Germinal center (tissue), 1 donor: ENCODE results near the gene ZXDC.

ENCODE experiments used
- DNase-seq: peaks from one replicate; pipeline ENCODE4 v3.0.0; 2012; ENCODE audit warnings: mixed read lengths, low spot score

The ZXDC gene

DNA sequence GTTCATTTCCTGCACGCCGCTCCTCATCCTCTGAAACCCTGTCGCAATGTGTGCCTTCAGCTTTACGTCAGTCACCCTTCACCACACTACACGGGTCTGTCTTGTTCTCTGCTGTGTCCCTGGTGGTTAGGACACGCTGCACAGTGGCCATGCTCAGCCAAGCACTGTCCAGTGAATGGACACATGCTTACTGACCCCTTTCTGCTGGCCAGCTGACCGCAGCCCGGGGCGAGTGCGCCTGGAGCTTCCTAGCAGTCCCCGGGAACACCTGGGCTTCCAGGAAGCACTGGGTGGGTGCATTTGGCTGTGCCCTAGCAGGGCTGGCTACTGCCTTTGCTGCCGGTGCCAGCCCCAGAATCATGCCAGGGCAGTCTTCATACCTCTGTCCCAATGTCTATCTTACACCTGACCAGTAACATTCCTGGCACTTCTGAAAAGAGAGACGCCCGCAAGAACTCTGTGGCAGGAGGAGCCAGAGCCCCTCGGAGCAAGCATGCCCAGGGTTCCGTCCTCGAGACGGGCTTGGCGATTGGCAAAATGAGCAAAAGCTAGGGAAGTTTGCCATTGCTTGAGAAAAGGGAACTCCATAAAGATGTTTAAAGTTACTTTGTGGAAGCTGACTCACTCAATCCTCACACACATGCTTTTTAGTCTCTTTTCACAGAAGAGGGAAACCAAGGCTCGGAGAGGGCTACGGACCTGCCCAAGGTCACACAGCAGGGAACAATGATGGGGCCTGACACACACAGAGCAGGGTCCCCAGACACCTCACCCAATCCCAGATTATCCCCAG is 15.7 kb upstream of the ZXDC start:
- no peak for DNase-seq

DNA sequence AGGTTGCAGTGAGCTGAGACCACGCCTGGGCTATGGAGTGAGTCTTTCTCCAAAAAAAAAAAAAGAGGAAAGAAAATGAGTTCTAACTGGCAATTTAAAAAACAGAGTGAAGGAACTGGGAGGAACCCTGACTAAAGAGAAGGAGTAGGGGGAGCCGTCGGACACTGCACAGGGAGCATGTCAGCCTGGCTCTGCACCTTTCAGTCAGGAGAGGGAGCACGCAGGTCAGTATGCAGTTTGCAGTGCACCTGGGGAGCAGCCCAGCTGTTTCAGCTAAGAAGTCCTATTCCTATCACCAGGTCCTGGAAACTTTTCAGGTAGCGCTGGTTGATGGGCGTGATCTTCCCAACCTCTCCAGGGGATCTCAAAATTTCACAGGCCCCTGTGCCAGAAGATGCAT is 14.9 kb upstream of the ZXDC start:
- no peak for DNase-seq

DNA sequence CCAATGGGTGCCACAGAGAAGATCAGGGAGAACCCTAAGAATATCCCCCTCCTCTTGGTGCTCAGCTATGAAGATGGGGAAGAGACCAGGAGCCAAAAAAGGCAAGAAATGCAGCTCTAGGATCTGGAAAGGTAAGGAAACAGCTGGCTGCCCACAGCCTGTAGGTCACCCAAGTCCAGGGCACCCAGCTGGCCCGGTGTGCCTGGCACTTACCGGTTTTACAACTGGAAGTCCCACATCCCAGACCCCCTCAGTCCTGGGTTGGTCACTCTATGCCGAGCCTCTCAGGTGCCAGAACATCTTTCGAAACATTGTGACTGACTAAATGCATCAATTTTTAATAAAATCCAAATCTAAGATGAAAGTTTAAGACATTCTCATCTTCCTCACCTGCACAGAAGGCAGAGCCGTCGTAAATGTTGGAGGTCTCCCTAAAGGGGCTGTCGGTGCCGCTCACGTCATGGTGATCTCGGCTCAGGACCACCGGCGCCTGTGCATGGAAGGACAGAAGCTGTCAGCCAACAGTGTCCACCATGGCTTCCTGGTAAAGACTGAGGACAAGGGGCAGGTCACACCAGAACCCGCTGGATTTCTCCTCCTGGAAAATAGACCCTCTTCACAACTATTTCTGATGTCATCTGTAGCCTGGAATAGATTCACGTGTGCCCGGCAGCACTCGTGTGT is 13.3 kb upstream of the ZXDC start:
- no peak for DNase-seq

DNA sequence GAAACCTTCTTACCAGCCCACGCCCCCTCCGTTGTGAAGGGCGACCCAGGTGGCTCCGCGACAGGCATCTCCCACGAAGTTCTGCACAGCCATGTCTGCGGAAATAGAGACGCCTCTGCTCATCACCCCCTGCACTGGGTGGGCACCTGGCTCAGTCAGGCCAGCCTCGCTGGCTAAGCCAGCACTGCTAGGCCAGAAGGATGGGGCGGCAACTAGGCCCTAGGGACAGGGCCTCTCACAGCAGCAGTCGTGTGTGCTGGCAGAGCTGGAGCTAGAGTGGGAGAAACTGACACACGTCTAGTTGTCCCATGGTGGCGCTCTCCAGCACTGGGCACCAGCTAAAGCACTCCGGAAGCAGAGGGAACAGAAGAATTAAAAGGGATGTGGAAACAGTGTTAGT is 12.5 kb upstream of the ZXDC start:
- no peak for DNase-seq

DNA sequence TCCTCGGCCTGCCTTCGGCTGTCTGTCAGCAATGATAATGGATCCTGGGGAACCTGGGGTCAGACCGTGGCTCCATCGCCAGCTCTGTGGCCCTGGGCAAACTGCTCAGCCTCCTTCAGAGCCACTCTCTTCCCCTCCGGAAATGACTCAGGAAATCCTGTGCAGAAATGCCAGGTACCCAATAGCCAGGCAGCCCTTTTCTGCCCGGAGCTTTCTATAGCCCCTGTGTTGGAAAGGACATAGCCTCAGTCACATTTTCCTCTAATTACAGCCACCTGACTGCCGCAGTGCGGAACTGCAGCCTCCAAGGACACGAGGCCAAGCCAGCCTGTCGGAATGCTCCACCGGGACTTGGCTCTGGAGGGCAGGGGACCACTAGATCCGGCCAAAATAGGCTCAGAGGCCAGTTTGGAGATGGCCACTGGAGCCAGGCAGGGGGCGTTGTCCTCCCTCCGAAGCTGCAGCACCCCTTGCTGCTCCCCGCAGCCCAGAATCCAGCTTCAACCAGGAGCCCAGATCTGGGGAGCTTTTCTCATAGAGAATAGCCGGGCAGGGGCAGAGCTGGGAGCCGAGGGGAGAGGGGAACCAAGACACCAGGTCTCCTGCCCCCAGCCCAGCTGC is 11.6 kb upstream of the ZXDC start:
- DNase-seq, result no peak

DNA sequence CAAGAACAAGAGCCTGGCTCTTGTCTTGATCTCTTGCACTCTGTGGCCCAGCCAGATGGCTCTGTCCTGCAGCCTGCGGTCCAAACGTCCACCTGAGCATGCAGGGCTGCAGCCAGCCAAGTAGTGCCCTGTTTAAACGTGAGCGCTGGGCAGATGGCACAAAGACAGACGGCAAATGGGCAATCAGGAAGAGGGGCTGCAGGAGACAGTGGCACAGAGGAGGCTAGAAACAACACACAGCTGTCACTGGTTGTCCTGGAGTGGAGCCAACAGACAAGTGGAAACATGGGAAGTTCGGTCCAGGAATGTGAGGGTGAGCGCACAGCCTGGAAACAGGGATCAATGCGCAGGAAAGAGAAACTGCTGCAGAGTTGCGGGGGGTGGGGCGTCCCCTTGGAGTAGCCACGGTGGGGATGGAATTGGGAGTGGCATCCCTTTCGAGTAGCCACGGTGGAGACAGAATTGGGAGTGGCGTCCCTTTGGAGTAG is 10.7 kb upstream of the ZXDC start:
- no peak for DNase-seq

DNA sequence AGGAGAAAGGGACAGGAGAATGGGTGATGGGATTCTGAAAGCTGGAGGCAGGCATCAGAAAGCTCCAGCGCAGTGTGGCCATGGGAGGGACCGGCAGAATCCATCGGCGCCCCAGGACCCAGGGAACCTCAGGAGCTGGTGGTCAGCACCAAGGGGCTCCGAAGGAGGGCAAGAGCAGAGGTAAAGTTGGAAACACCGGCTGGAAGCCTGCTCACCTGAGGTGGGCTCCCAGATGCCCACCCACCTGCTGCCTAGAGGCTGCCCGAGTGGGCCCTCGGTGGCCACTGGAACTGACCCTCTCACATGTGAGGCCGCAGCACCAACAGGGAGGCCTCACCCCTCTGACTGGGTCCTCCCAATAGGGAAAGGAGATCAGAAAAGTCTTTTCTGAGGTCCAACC is 10.3 kb upstream of the ZXDC start:
- no peak for DNase-seq

DNA sequence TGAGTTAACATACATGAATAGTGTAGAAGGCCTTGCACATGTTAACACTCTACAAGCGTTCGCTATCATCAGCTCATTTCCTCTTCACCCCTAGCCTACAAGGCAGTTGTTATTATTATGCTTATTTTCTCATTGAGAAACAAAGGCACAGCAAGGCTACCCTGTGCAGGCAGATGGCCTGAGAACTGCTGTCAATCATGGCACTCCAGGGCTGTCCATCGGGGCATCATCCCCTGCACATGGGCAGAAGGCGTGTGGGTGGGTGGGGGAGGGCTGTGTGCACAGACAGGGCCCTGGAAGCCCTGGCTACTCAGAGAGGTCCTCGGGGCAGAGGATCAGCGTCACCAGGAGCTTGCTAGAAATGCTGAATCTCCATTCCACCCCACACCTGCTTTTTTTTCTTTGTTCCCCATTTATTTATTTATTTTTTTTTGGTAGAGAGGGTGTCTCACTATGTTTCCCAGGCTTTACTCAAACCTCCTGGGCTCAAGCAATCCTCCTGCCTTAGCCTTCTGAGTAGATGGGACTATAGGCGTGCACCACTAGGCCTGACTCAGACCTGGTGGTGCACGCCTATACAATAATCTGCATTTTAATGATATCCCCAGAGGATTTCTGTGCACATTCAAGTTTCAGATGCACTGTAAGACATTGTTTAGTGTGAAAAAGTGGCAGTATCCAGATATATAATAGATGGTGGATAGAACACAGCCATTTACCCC is 9.6 kb upstream of the ZXDC start:
- DNase-seq, result no peak

DNA sequence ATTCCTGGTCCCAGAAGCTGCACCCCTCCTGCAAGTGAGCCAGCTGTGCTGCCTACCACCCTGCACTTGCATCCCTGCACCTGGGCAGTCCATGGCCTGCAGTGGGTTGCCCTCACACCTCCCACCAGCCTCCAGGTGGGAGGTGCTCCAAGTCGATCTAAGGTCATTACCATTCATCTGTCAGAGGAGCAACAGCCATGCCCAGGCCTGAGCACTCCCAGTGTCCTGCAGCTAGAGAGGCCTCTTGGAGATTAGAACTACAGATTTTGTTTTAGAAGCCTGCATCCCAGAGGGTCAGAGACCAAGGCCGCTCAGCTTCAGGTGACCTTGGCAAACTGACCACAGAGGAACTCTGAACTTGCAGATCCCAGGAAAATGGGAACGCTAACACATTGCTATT is 9.0 kb upstream of the ZXDC start:
- DNase-seq, result no peak

DNA sequence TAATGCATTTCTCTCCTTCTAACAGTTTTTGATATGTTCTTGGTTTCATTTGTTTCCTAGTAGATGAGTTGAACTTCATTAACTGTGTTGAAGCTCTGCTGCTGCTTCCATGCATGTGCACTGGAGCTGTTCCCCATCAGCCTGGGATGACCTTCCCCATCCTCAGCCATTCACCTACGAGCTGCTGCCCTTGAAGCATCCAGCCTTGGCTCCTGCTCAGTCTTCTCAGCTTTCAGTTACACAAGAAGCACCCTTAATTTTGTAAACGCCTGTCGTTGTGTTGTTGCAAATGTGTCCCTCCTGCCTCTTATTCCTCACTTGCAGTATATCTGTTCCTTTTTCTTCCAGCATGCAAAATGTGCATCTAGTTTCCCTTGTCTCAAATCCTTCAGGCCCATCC is 8.5 kb upstream of the ZXDC start:
- no peak for DNase-seq

DNA sequence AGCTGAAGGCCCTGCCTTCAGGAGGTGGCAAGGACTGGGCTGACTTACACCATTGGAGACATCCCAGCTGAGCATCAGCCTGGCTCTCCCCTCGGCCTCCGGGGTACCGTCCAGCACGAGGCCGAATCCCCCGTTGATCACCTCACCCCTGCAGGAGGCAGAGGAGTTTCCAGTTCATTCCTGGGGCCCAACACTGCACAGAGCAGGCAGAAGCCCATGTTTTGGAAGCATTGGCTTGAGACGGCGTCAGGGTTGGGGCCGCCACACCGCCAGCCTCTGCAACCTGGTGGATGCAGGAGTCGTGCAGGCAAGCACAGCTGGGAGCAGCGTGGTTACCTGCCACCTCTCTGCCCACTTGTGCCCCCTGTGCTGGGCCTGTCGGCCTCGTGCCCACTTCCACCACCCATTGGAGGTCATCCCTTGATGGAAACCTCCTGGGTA is 7.7 kb upstream of the ZXDC start:
- DNase-seq, result no peak

DNA sequence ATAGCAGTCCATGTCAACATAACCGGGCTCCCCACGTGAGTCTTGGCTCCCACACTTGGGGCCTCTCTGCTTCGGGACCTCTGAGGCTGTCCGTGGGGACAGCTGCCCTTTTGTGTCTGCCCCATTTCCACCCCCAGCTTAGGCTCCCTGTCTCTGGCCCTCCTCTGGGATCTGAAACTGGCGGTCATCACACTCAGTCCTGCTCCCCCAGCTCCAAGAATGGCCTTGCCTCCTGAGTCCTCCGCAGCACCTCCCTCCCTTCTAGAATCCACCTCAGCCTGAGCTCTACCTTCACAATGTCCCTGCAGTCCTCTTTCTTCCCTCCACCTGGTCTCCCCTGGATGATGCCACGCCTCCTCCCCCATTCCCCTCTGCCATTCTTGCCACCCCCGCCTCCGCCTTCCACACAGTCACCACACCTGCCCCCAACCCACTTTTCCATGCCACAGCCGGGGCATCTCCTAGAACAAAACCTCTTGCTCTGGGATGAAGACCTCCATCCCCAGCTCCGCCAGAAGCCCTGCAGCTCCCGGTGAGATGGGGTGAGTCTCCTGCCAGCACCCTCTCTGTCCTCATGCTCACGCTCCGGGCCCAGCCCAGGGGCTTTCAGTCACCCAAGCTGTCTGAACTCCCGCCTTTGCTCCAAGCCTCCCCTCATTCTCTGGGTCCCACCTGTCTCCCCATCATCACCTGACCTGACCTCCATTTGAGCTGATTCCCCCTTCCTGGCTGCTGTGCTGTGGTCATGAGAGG is 7.0 kb upstream of the ZXDC start:
- DNase-seq, result no peak

DNA sequence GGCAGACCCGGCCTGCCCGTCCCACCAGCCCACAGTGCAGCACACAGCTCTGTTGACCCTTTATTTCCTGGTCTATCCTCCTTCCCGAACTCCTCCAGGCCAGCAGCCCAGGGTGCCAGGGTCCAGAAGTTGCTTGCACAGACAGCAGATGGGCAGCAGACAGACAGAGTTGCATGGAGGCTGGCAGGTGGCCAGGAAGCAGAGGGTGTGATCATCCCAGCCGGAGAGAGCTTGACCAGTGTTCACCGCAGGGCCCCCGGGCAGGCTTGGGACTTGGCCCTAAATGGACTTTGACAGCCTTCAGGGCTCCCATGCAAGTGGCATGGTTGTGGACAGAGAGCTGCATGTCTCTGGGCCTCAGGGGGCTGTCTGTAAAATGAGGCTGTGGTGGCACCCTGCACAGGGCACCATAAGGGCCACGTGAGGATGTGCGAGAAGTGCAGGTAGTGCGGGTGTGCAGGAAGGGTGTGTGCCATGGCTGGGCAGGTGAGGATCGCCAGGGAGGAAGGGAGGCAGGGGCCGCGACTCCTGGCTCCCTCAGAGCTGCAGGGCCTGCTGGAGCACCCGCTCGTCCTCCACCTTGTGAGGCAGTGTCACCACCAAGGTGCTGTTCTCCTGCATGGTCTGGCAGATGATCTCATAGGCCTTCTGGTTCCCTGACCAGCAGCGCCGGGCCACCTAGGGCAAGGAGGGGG is 6.3 kb upstream of the ZXDC start:
- DNase-seq, result no peak

DNA sequence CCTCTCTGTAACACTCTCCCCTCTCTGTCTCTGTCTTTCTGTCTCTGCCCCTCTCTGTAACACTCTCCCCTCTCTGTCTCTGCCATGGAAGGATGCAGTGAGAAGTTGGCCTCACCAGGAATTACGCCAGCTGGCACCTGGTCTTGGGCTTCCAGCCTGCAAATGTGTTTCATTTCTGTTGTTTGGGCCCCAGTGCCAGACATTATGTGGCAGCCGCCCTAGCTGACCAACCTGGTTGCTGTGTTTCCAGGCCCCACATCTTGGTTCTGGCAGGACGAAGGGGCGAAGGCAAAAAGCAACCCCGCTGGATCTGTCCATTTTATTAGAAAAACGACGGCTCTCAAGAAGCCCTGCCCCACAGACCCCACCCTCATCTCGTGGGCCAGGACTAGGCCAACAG is 5.2 kb upstream of the ZXDC start:
- no peak for DNase-seq

DNA sequence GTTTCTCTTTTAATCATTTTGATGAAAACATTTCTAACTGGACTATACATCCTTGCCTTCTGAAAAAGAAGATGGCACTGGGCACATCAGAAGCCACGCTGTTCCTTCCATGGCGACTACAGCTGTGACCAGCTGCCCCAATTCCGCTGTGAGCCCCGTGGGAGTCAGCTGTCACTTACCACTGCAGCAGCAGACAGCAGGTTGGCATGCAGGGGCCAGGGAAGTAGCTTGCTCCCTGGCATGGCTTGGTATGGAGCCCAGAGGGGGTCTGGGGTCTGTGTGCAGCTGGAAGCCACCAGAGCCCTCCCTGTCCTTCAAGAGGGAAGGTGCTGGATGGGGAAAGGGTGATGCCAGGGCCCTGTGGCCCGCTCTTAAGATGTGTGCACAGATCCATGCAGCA is 4.5 kb upstream of the ZXDC start:
- no peak for DNase-seq

DNA sequence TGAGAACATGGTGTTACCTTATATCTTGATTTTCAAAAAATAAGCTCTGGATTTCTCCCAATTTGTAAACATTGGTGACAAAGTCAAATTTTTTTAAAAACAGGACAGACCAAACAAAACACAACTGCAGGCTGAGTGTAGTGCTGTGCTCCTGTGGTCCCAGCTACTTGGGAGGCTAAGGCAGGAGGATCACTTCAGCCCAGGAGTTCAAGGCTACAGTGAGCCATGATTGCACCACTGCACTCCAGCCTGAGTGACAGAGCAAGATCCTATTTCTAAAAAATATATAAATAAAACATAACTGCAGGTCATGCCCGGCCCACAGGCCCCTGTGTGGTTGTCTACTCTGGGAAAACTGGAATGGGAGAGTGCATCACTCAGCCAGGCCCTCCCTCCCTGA is 4.0 kb upstream of the ZXDC start:
- no peak for DNase-seq

DNA sequence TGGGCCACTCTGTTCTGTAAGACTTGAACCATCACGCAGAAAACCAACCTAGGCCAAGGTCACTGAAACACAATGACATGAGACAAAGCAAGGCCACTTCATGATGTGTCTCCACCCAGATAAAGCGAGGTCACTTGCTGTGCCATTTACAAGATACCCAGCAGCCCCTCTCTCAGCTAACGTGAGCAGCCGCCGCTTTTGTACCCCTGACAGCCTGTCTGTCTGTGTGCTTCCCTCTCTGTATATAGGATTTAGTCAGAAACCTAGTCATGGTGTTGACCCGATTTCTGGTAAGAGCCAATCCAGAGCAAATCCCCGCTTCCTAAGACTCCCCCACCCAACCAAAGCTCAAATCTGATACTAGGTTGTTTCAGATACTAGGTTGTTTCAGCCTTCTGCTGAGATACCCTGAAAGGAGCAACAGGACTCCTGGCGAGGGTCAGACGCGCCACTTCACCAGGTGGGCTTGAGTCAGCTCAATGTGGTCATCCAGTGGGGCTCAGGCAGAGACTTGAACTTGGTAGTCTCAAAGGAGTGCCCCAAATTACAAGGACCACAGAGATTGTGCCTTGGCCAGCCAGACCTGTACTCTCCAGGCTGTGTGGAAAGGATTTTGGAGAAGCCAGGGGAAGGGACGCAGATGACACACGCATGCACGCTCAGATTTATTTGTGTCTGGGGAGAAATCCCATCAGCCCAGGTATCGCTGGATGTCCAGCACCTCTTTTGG is 3.1 kb upstream of the ZXDC start:
- DNase-seq, result no peak

DNA sequence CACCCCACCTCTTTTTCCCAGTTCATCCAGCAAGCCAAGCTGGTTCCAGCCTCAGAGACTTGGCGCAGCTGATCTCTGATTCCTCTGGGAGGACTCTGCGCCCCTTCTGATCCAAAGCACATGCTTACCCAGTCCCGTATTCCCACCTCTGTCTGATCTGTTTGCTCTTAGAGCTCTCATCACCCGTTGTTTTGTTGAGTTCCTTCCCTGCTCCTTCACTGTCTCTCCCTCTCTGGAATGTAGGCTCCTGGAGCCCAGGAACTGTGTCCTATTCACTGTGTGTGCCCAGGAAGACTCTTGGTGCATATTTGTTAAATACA is 1.3 kb upstream of the ZXDC start:
- DNase-seq, result no peak

DNA sequence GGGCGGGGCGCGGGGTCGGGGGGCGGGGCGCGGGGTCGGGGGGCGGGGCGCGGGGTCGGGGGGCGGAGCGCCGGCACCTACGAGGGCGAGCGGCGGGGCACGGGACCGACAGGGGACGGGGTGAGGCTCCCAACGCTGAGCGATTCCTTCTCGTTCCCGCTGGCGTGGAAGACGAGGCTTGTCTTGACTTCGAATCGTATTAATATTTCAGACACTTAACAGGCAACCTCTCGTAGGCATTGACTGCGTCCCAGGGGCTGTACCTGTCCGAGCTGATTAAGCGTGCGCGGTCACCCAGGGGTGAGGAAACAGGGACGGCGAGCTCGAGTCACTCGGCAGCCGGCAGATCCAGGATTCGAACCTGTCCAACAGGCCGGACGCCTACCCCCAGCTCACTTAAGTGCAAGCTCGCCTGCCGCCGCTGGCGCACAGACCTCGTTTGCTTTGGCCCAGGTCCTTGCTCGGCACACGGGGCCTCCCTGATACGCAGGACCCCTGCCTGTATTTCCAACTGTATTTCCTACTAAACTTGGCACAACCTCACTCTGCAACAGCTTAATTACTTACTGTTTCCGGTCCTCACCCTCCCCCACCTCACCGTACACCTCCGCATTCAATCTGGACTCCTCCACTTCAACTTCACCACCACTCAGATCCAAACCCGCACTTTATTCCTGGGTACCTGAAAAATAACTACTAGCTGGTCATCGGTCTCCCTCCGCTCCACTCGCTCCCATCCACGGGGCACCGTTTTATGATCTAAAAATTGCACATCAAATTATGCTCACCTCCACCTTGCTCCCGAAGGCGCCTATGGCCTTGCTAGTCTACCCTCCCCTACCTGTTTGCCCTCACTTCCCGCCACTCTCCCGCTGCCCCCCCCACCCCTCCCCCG is 722 bp upstream of the ZXDC start:
- DNase-seq, result no peak
